Measurements from ENCODE around the gene CAPN14.

- TF ChIP-seq POLR2A (IDR thresholded peaks at IDR 0.05) (no peak), CTCF (IDR thresholded peaks at IDR 0.05 in 8 of 11, conservative IDR thresholded peaks at IDR 0.05 in 3 of 11) (no peak), POLR2AphosphoS5 (IDR thresholded peaks at IDR 0.05) (no peak)
Observed at GRCh38 chr2:31265234-31265633, 47.9 kb upstream of the CAPN14 start.
